Smooth muscle cell of the umbilical artery (primary cell): ENCODE results near the gene TPI1. TPM values are rescaled to one million over a fixed set of nuclear protein-coding genes. Genes with fewer than 3 reads are reported as not detected.

ENCODE experiments used
- total RNA-seq: library from RNA; depleted of rRNA; stranded (reverse); fragments of >200 nt; gene quantifications from 2 replicates; pipeline ENCODE4 v1.2.3, GENCODE V29; 2014

TPI1 gene
- total RNA-seq, result 1,296 and 1,307 TPM in 2 replicates

GRCh38 chr12:6867413-6868210 is at the start of gene TPI1:
TPI1 (plus strand) TSS chr12:6867531; CDS start chr12:6867567, 36 bp downstream.

GRCh38 chr12:6821591-6822425 is 45.5 kb upstream of the TPI1 start, which contains the start of gene GPR162:
GPR162 (plus strand) TSS chr12:6821821; CDS start chr12:6823899, 2,078 bp downstream.

DNA sequence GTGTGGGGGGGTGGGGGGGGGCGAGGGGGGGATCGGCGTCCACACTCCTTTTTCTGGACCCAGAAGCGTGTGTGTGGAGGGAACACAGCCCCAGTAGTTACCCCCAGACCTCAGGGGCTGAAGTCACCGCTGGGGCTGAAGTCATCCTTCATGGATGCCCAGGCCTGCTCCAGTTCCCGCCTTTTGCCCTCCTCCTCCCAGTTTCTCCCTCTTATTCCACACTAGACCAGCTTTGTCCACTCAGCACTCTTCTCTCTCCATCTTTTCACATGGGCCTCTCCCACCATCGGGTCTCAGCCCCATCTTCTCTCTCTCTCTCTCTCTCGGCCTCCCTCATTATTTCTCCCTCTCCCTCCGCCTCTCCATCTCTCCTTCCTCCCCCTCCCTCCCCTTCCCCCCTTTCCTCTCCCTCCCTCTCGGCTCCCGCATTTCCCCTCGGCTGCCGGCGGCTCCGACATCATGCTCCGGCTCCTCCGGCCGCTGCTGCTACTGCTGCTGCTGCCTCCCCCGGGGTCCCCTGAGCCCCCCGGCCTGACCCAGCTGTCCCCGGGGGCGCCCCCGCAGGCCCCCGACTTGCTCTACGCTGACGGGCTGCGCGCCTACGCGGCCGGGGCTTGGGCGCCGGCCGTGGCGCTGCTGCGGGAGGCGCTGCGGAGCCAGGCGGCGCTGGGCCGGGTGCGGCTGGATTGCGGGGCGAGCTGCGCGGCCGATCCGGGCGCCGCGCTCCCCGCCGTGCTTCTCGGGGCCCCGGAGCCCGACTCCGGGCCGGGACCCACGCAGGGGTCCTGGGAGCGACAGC is 39.1 kb upstream of the TPI1 start, which contains the start of gene P3H3:
Gene P3H3 (plus strand): TSS at position 426 of the 799 bp plus-strand sequence. CDS start 34 bp downstream, at position 460.

GRCh38 chr12:6840761-6841515 is 26.4 kb upstream of the TPI1 start, which contains the start of gene GNB3:
GNB3 (plus strand) TSS chr12:6840925; CDS start chr12:6841288, 363 bp downstream.

GRCh38 chr12:6851153-6851920 is 16.0 kb upstream of the TPI1 start, which contains the start of gene CDCA3:
CDCA3 (minus strand) TSS chr12:6851286; CDS start chr12:6850952, 334 bp downstream.

DNA sequence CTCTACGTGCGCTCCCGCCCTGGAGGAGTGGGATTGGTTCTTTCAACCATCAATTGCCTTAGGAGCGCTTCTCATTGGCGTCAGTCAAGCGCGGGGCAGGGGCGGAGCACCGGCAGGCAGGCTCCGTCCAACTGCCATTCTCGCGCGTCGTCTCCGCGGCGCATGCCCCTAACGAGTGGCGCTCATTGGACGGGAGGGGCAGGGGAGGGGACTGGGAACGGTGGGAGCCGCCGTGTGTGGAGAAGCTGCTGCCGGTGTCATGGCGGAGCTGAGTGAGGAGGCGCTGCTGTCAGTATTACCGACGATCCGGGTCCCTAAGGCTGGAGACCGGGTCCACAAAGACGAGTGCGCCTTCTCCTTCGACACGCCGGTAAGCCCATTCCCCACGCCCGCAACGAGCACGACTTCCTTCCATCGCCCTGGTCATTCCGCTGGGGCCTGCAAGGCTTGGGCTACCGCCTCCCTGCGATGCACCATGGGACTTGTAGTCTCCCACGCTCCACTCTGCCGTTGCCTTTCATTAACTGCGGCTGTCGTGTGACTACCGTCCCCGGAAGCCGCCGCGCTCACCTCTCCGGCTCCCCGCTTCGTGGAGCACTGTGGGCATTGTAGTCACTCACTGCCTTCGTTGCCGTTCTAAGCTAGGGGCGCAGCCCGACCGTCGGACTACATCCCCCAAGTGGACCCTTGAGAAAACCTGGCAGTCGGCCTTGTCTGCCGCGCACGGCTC is 15.2 kb upstream of the TPI1 start, which contains the start of gene USP5:
Gene USP5 (plus strand): TSS at position 230 of the 730 bp plus-strand sequence. CDS start 30 bp downstream, at position 260.

GRCh38 chr12:6873094-6874014 is 6.0 kb downstream of the TPI1 start, which contains the start of gene SPSB2:
SPSB2 (minus strand) TSS chr12:6873303; CDS start chr12:6872901, 402 bp downstream.

GRCh38 chr12:6904280-6905276 is 37.2 kb downstream of the TPI1 start, which contains the start of gene LRRC23:
LRRC23 (plus strand) TSS chr12:6904822; CDS start chr12:6905634, 812 bp downstream.

GRCh38 chr12:6914246-6914946 is 47.1 kb downstream of the TPI1 start, which contains the start of gene ENO2:
ENO2 (plus strand) TSS chr12:6914580; CDS start chr12:6915833, 1,253 bp downstream.

Other genes with a start within 250 kb of the TPI1 start
- gene LPAR5, start 231.6 kb upstream of the TPI1 start, total RNA-seq, result not detected in 2 replicates
- gene ACRBP, start 220.1 kb upstream of the TPI1 start, total RNA-seq, result 0.46 TPM in 1 of 2 replicates, not detected in the other
- 26.4 and 36.8 TPM in 2 replicates for gene ING4, start 204.4 kb upstream of the TPI1 start, total RNA-seq
- 11.0 and 20.2 TPM in 2 replicates for gene ZNF384, start 178.2 kb upstream of the TPI1 start, total RNA-seq
- gene PIANP, start 166.7 kb upstream of the TPI1 start, total RNA-seq, result 0.23 and 0.30 TPM in 2 replicates
- 78.9 and 83.4 TPM in 2 replicates for gene COPS7A, start 143.5 kb upstream of the TPI1 start, total RNA-seq
- 184 and 213 TPM in 2 replicates for gene MLF2, start 114.4 kb upstream of the TPI1 start, total RNA-seq
- gene PTMS, start 101.2 kb upstream of the TPI1 start, total RNA-seq, result 37.4 and 109 TPM in 2 replicates
- 0.05 TPM in 1 of 2 replicates, not detected in the other for gene LAG3, start 95.0 kb upstream of the TPI1 start, total RNA-seq
- gene CD4, start 78.0 kb upstream of the TPI1 start, total RNA-seq, result 1.0 and 1.5 TPM in 2 replicates
- 2.1 and 2.6 TPM in 2 replicates for gene GPR162, start 45.7 kb upstream of the TPI1 start, total RNA-seq
- gene P3H3, start 39.1 kb upstream of the TPI1 start, total RNA-seq, result 216 and 275 TPM in 2 replicates
- 3.6 and 4.7 TPM in 2 replicates for gene GNB3, start 26.6 kb upstream of the TPI1 start, total RNA-seq
- 2.1 and 8.1 TPM in 2 replicates for gene CDCA3, start 16.2 kb upstream of the TPI1 start, total RNA-seq
- gene USP5, start 15.4 kb upstream of the TPI1 start, total RNA-seq, result 87.9 and 120 TPM in 2 replicates
- 2.6 and 5.0 TPM in 2 replicates for gene SPSB2, start 5.8 kb downstream of the TPI1 start, total RNA-seq
- gene LRRC23, start 37.3 kb downstream of the TPI1 start, total RNA-seq, result 8.8 and 14.6 TPM in 2 replicates
- gene ENO2, start 47.0 kb downstream of the TPI1 start, total RNA-seq, result 78.1 and 80.9 TPM in 2 replicates
- 20.2 and 26.3 TPM in 2 replicates for gene ATN1, start 60.4 kb downstream of the TPI1 start, total RNA-seq
- not detected in 2 replicates for gene RNU7-1, start 76.3 kb downstream of the TPI1 start, total RNA-seq
- gene C12orf57, start 76.5 kb downstream of the TPI1 start, total RNA-seq, result 47.2 and 210 TPM in 2 replicates
- not detected in 2 replicates for gene PTPN6, start 83.8 kb downstream of the TPI1 start, total RNA-seq
- gene PHB2, start 103.1 kb downstream of the TPI1 start, total RNA-seq, result 105 and 148 TPM in 2 replicates
- gene EMG1, start 103.4 kb downstream of the TPI1 start, total RNA-seq, result 45.7 and 48.1 TPM in 2 replicates
- gene LPCAT3, start 150.9 kb downstream of the TPI1 start, total RNA-seq, result 6.5 and 6.7 TPM in 2 replicates
- gene C1S, start 193.2 kb downstream of the TPI1 start, total RNA-seq, result 67.2 and 431 TPM in 2 replicates
- gene C1R, start 224.9 kb downstream of the TPI1 start, total RNA-seq, result 22.7 and 129 TPM in 2 replicates
- gene C1RL, start 241.7 kb downstream of the TPI1 start, total RNA-seq, result 17.3 and 21.4 TPM in 2 replicates